ENCODE data around the gene FBL. TPM values are rescaled to one million over a fixed set of nuclear protein-coding genes. Genes with fewer than 3 reads are reported as not detected.

FBL gene
- total RNA-seq, 1 donor from 2014 or later, result 500 TPM

DNA sequence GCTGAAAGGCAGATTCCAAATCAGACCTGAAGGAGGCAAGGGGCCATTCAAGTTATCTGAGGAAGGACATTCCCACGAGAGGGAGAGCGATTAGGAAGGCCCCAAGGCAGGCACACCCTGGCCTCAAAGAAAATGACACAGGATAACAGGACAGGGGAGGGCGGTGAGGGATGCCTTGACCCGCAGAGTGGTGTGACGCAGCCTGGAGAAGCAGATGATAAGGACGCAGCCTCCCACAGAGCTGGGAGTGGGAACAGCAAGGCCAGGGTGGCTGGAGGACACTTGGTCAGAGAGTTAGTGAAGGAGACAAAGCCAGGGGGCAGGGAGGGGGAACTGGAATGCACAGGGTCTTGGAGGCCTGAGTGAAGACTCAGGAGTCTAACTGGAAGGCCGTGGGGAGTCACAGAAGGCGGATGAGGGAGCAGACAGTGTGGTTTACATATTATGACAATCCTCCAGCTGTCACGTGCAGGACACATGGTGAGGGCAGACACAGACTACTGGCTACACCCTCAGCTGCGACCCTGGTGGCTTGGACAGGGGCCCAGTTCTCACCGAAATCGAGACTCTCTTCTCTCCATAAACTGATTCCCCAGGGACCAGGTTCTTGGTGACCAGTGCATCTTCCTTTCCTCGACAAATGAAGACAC is 6.4 kb downstream of the FBL start:
- DNase-seq (ENCODE audit: low read depth), result no peak
- Histone ChIP-seq H3K27me3 (ENCODE audit: control insufficient read depth, insufficient read depth, low read length) (no peaks in the 10 kb centered on the region), H3K4me3 (ENCODE audit: low read depth, low read length) (no peak overlapping the region), H3K36me3 (ENCODE audit: control insufficient read depth, insufficient read depth, low read length) (peaks cover 25% of the 10 kb centered on the region)
- TF ChIP-seq, protein P1, sequence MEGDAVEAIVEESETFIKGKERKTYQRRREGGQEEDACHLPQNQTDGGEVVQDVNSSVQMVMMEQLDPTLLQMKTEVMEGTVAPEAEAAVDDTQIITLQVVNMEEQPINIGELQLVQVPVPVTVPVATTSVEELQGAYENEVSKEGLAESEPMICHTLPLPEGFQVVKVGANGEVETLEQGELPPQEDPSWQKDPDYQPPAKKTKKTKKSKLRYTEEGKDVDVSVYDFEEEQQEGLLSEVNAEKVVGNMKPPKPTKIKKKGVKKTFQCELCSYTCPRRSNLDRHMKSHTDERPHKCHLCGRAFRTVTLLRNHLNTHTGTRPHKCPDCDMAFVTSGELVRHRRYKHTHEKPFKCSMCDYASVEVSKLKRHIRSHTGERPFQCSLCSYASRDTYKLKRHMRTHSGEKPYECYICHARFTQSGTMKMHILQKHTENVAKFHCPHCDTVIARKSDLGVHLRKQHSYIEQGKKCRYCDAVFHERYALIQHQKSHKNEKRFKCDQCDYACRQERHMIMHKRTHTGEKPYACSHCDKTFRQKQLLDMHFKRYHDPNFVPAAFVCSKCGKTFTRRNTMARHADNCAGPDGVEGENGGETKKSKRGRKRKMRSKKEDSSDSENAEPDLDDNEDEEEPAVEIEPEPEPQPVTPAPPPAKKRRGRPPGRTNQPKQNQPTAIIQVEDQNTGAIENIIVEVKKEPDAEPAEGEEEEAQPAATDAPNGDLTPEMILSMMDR (IDR thresholded peaks at IDR 0.05; ENCODE audit: insufficient read depth, low read length, severe bottlenecking), result no peak
- FAIRE-seq, result peak; percentile 32

- H3K36me3 ChIP-seq (ENCODE audit: control insufficient read depth, insufficient read depth, low read length), result peaks cover 27% of the 10 kb centered on the region
- no peak for DNase-seq (ENCODE audit: low read depth)
- TF ChIP-seq, protein P1 (IDR thresholded peaks at IDR 0.05; ENCODE audit: insufficient read depth, low read length, severe bottlenecking), result no peak
- no peak for FAIRE-seq
- H3K27me3 ChIP-seq (ENCODE audit: control insufficient read depth, insufficient read depth, low read length), result no peaks in the 10 kb centered on the region
- H3K4me3 ChIP-seq (ENCODE audit: low read depth, low read length), result no peak overlapping the region
These were observed 7.6 kb downstream of the FBL start for GRCh38 chr19:39838569-39838968.

DNA sequence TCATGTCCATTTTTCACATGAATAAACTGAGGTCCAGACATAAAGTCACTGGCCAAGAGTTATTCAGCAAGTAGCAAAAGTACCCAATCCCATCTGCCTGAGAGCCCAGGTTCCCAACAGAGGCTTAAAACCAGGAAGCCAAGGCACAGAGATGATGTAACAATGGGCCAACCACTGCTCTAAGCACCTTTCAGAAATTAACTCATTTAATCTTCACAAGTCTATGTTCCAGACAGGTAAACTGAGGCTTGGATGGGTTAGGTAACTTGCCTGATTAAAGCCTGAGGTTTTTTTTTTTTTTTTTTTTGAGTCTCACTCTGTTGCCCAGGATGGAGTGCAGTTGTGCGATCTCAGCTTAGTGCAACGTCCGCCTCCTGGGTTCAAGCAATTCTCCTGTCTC is 8.2 kb downstream of the FBL start:
- no peaks in the 10 kb centered on the region for H3K27me3 ChIP-seq (ENCODE audit: control insufficient read depth, insufficient read depth, low read length)
- no peak for FAIRE-seq
- TF ChIP-seq, protein P1 (IDR thresholded peaks at IDR 0.05; ENCODE audit: insufficient read depth, low read length, severe bottlenecking), result no peak
- peaks cover 27% of the 10 kb centered on the region for H3K36me3 ChIP-seq (ENCODE audit: control insufficient read depth, insufficient read depth, low read length)
- DNase-seq (ENCODE audit: low read depth), result no peak
- H3K4me3 ChIP-seq (ENCODE audit: low read depth, low read length), result no peak overlapping the region

GRCh38 chr19:39834287-39834841 is 11.8 kb downstream of the FBL start:
- H3K4me3 ChIP-seq (ENCODE audit: low read depth, low read length), result no peak overlapping the region
- H3K27me3 ChIP-seq (ENCODE audit: control insufficient read depth, insufficient read depth, low read length), result no peaks in the 10 kb centered on the region
- DNase-seq (ENCODE audit: low read depth) (no peak), FAIRE-seq (no peak)
- peaks cover 30% of the 10 kb centered on the region for H3K36me3 ChIP-seq (ENCODE audit: control insufficient read depth, insufficient read depth, low read length)
- TF ChIP-seq, protein P1 (IDR thresholded peaks at IDR 0.05; ENCODE audit: insufficient read depth, low read length, severe bottlenecking), result no peak

GRCh38 chr19:39833464-39834286 is 12.5 kb downstream of the FBL start, which contains the start of gene DYRK1B:
DYRK1B (minus strand) TSS chr19:39834162; CDS start chr19:39831867, 2,295 bp downstream.
- Histone ChIP-seq H3K27me3 (ENCODE audit: control insufficient read depth, insufficient read depth, low read length) (no peaks in the 10 kb centered on the region), H3K36me3 (ENCODE audit: control insufficient read depth, insufficient read depth, low read length) (peaks cover 26% of the 10 kb centered on the region), H3K4me3 (ENCODE audit: low read depth, low read length) (peak within 1 kb of the TSS; percentile 85)
- FAIRE-seq (no peak), DNase-seq (ENCODE audit: low read depth) (peak; percentile 90)
- TF ChIP-seq, protein P1 (IDR thresholded peaks at IDR 0.05; ENCODE audit: insufficient read depth, low read length, severe bottlenecking), result no peak
